Lower leg skin (tissue), 4 donors: ENCODE data around the gene FAF2. TPM values are rescaled to one million over a fixed set of nuclear protein-coding genes. Genes with fewer than 3 reads are reported as not detected.

ENCODE experiments used
- DNase-seq, 2 donors: peaks; one replicate each; pipeline ENCODE4 v3.0.0-alpha.2; 2019; ENCODE audit warnings: low spot score in 2 of 2
- H3K4me3 ChIP-seq: fragments of 200-600 bp; sonication (generic); 2 replicates; pipeline ENCODE4 v1.5.1; 2017; ENCODE audit warnings: mild to moderate bottlenecking, low read depth; ENCODE audit not compliant: poor library complexity, severe bottlenecking
- CTCF ChIP-seq, 3 donors: fragments of 450-650 bp; IDR thresholded peaks; one replicate each; pipeline ENCODE4 v1.5.1; 2016; ENCODE audit warnings: antibody characterized with exemption in 3 of 3, mild to moderate bottlenecking in 3 of 3, moderate library complexity in 2 of 3
- POLR2A ChIP-seq, 2 donors: fragments of 450-650 bp; IDR thresholded peaks; one replicate each; pipeline ENCODE4 v1.6.1; 2016 to 2017; ENCODE audit warnings: antibody characterized with exemption in 2 of 2, mild to moderate bottlenecking in 1 of 2, moderate library complexity in 1 of 2
- WGBS, 2 donors: methylation state at CpG; one replicate each; pipeline ENCODE4 v1.1.5; 2018; 5-methylcytosine and 5-hydroxymethylcytosine counted together
- intact Hi-C: fragments of 100-400 bp; cut with DNase I; formaldehyde crosslinking; loops from one replicate; pipeline ENCODE4 v1.15.0; 2023; ENCODE audit warnings: low total_unique reads
- total RNA-seq, 4 donors: library from RNA; depleted of rRNA; stranded (reverse); fragments of >200 nt; gene quantifications; one replicate each; pipeline ENCODE4 v1.1.0, GENCODE V29; 2016

Gene FAF2
- total RNA-seq, 4 donors from 2014 or later = 32.6 to 35.8 (median 33.7) TPM

GRCh38 chr5:176469296-176469695, 21.1 kb downstream of the FAF2 start:
- WGBS, 2 donors = 66 to 67% methylated on average over 1 of the region's 1 CpG
- intact Hi-C loops = no loop called here
- no peak for TF ChIP-seq CTCF (IDR thresholded peaks at IDR 0.05)
- no peak for TF ChIP-seq POLR2A (IDR thresholded peaks at IDR 0.05)
- no peak for DNase-seq
- no peak overlapping the region for H3K4me3 ChIP-seq

GRCh38 chr5:176470539-176470938, 22.4 kb downstream of the FAF2 start:
- 87 to 90% methylated on average over 4 of the region's 4 CpGs for WGBS, 2 donors
- DNase-seq = no peak

DNA sequence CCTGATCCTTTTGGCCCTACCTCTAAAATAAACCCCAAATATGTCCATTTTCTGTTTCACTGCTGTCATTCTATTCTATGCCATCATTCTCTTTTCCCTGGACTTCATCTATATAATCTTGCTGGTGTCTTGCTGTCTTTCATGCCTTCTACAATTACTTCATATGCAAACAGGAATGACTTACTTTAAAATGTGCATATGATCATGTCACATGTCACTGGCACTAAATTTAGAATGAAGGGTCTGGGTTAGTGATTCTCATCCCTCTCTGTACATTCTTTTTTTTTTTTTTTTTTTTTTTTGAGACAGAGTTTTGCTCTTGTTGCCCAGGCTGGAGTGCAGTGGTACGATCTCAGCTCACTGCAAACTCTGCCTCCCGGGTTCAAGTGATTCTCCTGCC, 22.9 kb downstream of the FAF2 start:
- DNase-seq = no peak
- TF ChIP-seq CTCF (IDR thresholded peaks at IDR 0.05) = no peak
- TF ChIP-seq POLR2A (IDR thresholded peaks at IDR 0.05) = no peak
- intact Hi-C loops = no loop called here
- no peak overlapping the region for H3K4me3 ChIP-seq
- 92 to 100% methylated on average over 2 of the region's 2 CpGs for WGBS, 2 donors

More at GRCh38 chr5:176470539-176470938, 22.4 kb downstream of the FAF2 start:
- intact Hi-C loops = no loop called here
- TF ChIP-seq CTCF (IDR thresholded peaks at IDR 0.05) (no peak), POLR2A (IDR thresholded peaks at IDR 0.05) (no peak)
- H3K4me3 ChIP-seq = no peak overlapping the region

DNA sequence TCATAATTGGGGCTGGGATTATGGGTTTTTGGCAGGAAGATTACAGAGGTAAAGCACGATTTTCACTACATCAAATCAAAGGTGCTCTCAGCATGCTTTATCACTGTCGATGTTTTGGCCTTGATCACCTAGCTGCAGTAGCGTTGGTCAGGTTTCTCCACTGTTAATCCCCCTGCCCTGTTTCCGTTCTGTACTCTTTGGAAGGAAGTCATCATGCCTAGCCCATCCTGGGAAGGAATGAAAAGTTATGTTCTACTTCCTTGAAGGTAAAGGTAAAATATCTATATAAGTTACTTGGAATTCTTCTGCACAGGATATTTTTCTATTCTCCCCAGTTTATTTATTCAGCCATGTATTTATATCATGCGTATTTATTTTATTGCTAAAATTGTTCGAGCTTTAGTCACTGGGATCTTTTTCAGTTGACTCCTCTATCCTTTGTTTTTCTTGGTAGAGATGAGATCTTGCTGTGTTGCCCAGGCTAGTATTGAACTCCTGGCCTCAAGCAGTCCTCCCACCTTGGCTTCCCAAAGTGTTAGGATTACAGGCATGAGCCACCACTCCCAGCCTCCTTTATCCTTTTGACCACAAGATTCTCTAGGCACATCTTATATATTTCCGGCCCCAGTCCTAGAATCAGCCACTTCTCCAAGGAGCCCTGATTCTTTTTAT, 25.3 kb downstream of the FAF2 start:
- TF ChIP-seq POLR2A (IDR thresholded peaks at IDR 0.05) = no peak
- no peak for TF ChIP-seq CTCF (IDR thresholded peaks at IDR 0.05)
- H3K4me3 ChIP-seq = no peak overlapping the region
- intact Hi-C loops = no loop called here
- no peak for DNase-seq
- WGBS, 2 donors = 88 to 96% methylated on average over 7 of the region's 7 CpGs

DNA sequence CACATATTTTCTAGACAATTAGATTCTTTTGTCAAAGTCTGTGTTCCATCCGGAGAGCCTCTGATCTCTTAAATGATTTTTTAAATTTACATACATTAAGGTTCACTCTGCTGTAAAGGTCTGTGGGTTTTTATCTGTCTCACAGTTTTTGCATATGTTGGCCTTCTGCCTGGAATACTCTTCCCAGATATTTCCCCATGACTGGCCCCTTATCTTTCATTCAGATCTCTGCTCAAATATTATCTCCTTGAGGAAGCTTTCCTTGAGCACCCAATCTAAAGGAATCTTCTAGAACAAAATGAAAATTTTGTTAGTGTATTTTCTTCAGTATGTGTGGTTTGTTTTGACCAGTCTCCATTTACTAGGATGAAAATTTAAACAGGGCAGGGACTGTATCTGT, 26.3 kb downstream of the FAF2 start:
- TF ChIP-seq CTCF (IDR thresholded peaks at IDR 0.05) (no peak), POLR2A (IDR thresholded peaks at IDR 0.05) (no peak)
- 64 to 66% methylated on average over 1 of the region's 1 CpG for WGBS, 2 donors
- DNase-seq = no peak
- intact Hi-C loops = no loop called here
- H3K4me3 ChIP-seq = no peak overlapping the region

GRCh38 chr5:176481711-176482110, 33.5 kb downstream of the FAF2 start:
- 90 to 96% methylated on average over 4 of the region's 4 CpGs for WGBS, 2 donors
- intact Hi-C loops = no loop called here
- H3K4me3 ChIP-seq = no peak overlapping the region
- no peak for TF ChIP-seq POLR2A (IDR thresholded peaks at IDR 0.05)
- no peak for TF ChIP-seq CTCF (IDR thresholded peaks at IDR 0.05)
- DNase-seq = no peak
